Small intestine (tissue), 7 donors: ENCODE data around the gene SNX21. TPM values are rescaled to one million over a fixed set of nuclear protein-coding genes. Genes with fewer than 3 reads are reported as not detected.

Source experiments
- DNase-seq, 2 donors: peaks; one replicate each; pipeline versions ENCODE4 v3.0.0 to v3.0.0-alpha.2; 2013
- FAIRE-seq: peaks from 2 replicates; lab custom pipeline; 2012; peaks lifted over from hg19 to GRCh38; lab: Jason Lieb, UNC
- H3K27ac ChIP-seq, 3 donors: one replicate each; pipeline ENCODE4 v1.5.1; 2013; ENCODE audit warnings: low read length in 2 of 3, mild to moderate bottlenecking in 2 of 3, control low read depth in 1 of 3, inconsistent platforms in 1 of 3, low read depth in 1 of 3, moderate library complexity in 1 of 3
- H3K27me3 ChIP-seq, 3 donors: one replicate each; pipeline ENCODE4 v1.6.1; 2013; ENCODE audit warnings: low read length in 3 of 3, inconsistent platforms in 1 of 3; ENCODE audit not compliant: control insufficient read depth in 3 of 3, insufficient read depth in 3 of 3
- H3K36me3 ChIP-seq, 3 donors: one replicate each; pipeline ENCODE4 v1.6.1; 2013; ENCODE audit warnings: low read length in 3 of 3, inconsistent platforms in 1 of 3, low read depth in 1 of 3, mild to moderate bottlenecking in 1 of 3, moderate library complexity in 1 of 3; ENCODE audit not compliant: control insufficient read depth in 3 of 3, insufficient read depth in 2 of 3
- H3K4me1 ChIP-seq, 3 donors: one replicate each; pipeline ENCODE4 v1.6.1; 2013; ENCODE audit warnings: low read length in 2 of 3, inconsistent platforms in 1 of 3, low read depth in 1 of 3, mild to moderate bottlenecking in 1 of 3, moderate library complexity in 1 of 3; ENCODE audit not compliant: control insufficient read depth in 3 of 3, insufficient read depth in 2 of 3
- H3K4me3 ChIP-seq, 3 donors: one replicate each; pipeline ENCODE4 v1.5.1; 2013; ENCODE audit warnings: low read length in 3 of 3, control low read depth in 1 of 3, inconsistent platforms in 1 of 3, low read depth in 1 of 3, mild to moderate bottlenecking in 1 of 3, moderate library complexity in 1 of 3
- H3K9me3 ChIP-seq, 2 donors: one replicate each; pipeline ENCODE4 v1.6.1; 2013; ENCODE audit warnings: low read depth in 1 of 2, low read length in 1 of 2; ENCODE audit not compliant: control insufficient read depth in 2 of 2, insufficient read depth in 1 of 2
- WGBS, 3 donors: extraction: QIAGEN DNeasy Blood & Tissue Kit; methylation state at CpG; one replicate each; pipeline ENCODE4 v1.1.7; 2013; 5-methylcytosine and 5-hydroxymethylcytosine counted together
- polyA plus RNA-seq, 4 donors: library from polyadenylated mRNA; stranded (reverse) in 3 of 4; unstranded in 1 of 4; fragments of 200-250 nt in 3 of 4; fragments of 120-200 nt in 1 of 4; gene quantifications; one replicate each; pipeline versions ENCODE4 v1.2.1 to v1.2.3, GENCODE V29; 2013
- donor health status: healthy with polysubstance abuse.
- donor health status: control.
- donor health status: control.
- donor health status: Bipolar disorder and iron deficiency.
- donor health status: healthy.

SNX21 gene
- polyA plus RNA-seq, 4 donors, result 7.8 to 14.6 (median 10.1) TPM

DNA sequence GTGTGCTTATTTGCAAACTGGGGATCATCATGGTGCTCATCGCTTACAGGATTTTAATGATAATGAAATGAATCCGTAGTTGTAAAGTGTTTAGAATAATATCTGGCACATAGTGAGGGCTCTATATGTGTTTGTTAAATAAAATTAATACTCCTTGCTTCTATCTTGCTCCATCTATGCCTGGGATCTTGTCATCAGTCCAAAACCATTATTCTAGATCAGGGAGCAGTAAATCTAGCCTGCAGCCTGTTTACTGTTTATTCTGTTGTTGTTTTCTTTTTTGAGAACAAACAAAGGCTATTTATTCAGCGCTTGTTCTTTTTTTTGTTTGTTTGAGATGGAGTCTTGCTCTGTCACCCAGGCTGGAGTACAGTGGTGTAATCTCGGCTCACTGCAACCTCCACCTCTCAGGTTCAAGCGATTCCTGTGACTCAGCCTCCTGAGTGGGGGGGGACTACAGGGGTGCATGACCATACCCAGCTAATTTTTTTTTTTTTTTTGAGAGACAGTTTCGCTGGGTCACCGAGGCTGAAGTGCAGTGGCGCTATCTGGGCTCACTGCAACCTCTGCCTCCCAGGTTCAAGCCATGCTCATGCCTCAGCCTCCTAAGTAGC, 15.5 kb downstream of the SNX21 start:
- WGBS, 3 donors, result 89 to 93% (median 91%) methylated on average over 8 of the region's 8 CpGs
- FAIRE-seq, result no peak
- no peak overlapping the region for H3K27ac ChIP-seq

GRCh38 chr20:45850238-45850637, 16.6 kb downstream of the SNX21 start:
- WGBS, 3 donors, result 95 to 96% (median 96%) methylated on average over 2 of the region's 2 CpGs
- Histone ChIP-seq H3K27ac (peak overlapping the region in 1 of 3 donors; percentile 61), H3K4me3 (no peak overlapping the region), H3K27me3 (no peaks in the 10 kb centered on the region), H3K4me1 (peaks cover 0 to 15% (median 3%) of the 10 kb centered on the region in 3 donors), H3K9me3 (no peaks in the 10 kb centered on the region), H3K36me3 (peaks cover 5 to 67% (median 6%) of the 10 kb centered on the region in 3 donors)
- FAIRE-seq, result no peak
- DNase-seq, result no peak

More for the DNA sequence above, 15.5 kb downstream of the SNX21 start:
- H3K4me1 ChIP-seq, result peaks cover 0 to 8% (median 0%) of the 10 kb centered on the region in 3 donors
- no peaks in the 10 kb centered on the region for H3K9me3 ChIP-seq
- no peak overlapping the region for H3K4me3 ChIP-seq
- H3K36me3 ChIP-seq, result peaks cover 10 to 66% (median 12%) of the 10 kb centered on the region in 3 donors
- no peak for DNase-seq
- no peaks in the 10 kb centered on the region for H3K27me3 ChIP-seq

- no peak for FAIRE-seq
- peak; percentile 42 to 58 for DNase-seq
- peaks cover 4 to 18% (median 6%) of the 10 kb centered on the region in 3 donors for H3K4me1 ChIP-seq
- peak overlapping the region in 1 of 3 donors; percentile 61 for H3K27ac ChIP-seq
- H3K9me3 ChIP-seq, result no peaks in the 10 kb centered on the region
- H3K27me3 ChIP-seq, result no peaks in the 10 kb centered on the region
- H3K36me3 ChIP-seq, result peaks cover 3 to 62% (median 5%) of the 10 kb centered on the region in 3 donors
- WGBS, 3 donors, result 57 to 90% (median 64%) methylated on average over 1 of the region's 1 CpG
- H3K4me3 ChIP-seq, result no peak overlapping the region
Measured at GRCh38 chr20:45850926-45851325, 17.3 kb downstream of the SNX21 start.

- Histone ChIP-seq H3K27ac (peak overlapping the region in 1 of 3 donors; percentile 61), H3K9me3 (no peaks in the 10 kb centered on the region), H3K36me3 (peaks cover 3 to 61% (median 5%) of the 10 kb centered on the region in 3 donors), H3K4me1 (peaks cover 6 to 22% (median 7%) of the 10 kb centered on the region in 3 donors), H3K4me3 (no peak overlapping the region), H3K27me3 (no peaks in the 10 kb centered on the region)
- DNase-seq (no peak), FAIRE-seq (no peak)
Measured at GRCh38 chr20:45851501-45851900, 17.9 kb downstream of the SNX21 start.

DNA sequence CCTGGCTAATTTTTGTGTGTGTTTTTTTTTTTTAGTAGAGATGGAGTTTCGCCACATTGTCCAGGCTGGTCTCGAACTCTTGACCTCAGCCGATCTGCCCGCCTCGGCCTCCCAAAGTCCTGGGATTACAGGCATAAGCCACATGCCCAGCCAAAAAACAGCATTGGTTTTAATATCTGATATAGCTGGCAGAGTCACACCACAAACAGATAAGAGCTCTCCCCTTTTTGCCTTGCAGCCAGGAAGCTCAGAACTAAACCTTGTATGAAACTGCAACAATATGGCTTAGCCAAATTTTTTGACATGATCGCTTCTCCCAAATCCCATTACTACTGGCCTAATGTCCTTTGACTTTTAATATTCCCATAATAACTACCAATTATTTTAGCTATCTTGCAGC, 18.7 kb downstream of the SNX21 start:
- H3K27ac ChIP-seq, result no peak overlapping the region
- no peak for DNase-seq
- peaks cover 6 to 22% (median 7%) of the 10 kb centered on the region in 3 donors for H3K4me1 ChIP-seq
- no peaks in the 10 kb centered on the region for H3K27me3 ChIP-seq
- 97 to 100% (median 97%) methylated on average over 6 of the region's 6 CpGs for WGBS, 3 donors
- no peak overlapping the region for H3K4me3 ChIP-seq
- peaks cover 3 to 53% (median 5%) of the 10 kb centered on the region in 3 donors for H3K36me3 ChIP-seq
- FAIRE-seq, result no peak
- no peaks in the 10 kb centered on the region for H3K9me3 ChIP-seq

- WGBS, 3 donors, result 64 to 83% (median 70%) methylated on average over 2 of the region's 2 CpGs
- H3K27ac ChIP-seq, result no peak overlapping the region
- peaks cover 6 to 22% (median 7%) of the 10 kb centered on the region in 3 donors for H3K4me1 ChIP-seq
- DNase-seq (no peak), FAIRE-seq (no peak)
- no peaks in the 10 kb centered on the region for H3K9me3 ChIP-seq
- no peaks in the 10 kb centered on the region for H3K27me3 ChIP-seq
- H3K4me3 ChIP-seq, result no peak overlapping the region
- peaks cover 2 to 44% (median 3%) of the 10 kb centered on the region in 3 donors for H3K36me3 ChIP-seq
Measured at GRCh38 chr20:45853484-45853883, 19.9 kb downstream of the SNX21 start.

GRCh38 chr20:45857114-45857881, 23.7 kb downstream of the SNX21 start, which contains the start of the genes ACOT8 and ZSWIM3:
TSS of gene ACOT8 (minus strand) at chr20:45857392. CDS start at chr20:45857315, 77 bp downstream.
TSS of gene ZSWIM3 (plus strand) at chr20:45857614. CDS start at chr20:45857826, 212 bp downstream.
- peak within 1 kb of the TSS; percentile 66 to 94 (median 82) for H3K27ac ChIP-seq
- H3K36me3 ChIP-seq, result peaks cover 0 to 24% (median 0%) of the 10 kb centered on the region in 3 donors
- peaks cover 6 to 24% (median 7%) of the 10 kb centered on the region in 3 donors for H3K4me1 ChIP-seq
- H3K27me3 ChIP-seq, result no peaks in the 10 kb centered on the region
- 0% methylated on average over 34 to 36 of the region's 36 CpGs for WGBS, 3 donors
- H3K9me3 ChIP-seq, result no peaks in the 10 kb centered on the region
- DNase-seq, result peak; percentile 100
- peak within 1 kb of the TSS; percentile 87 to 90 (median 90) for H3K4me3 ChIP-seq
- FAIRE-seq, result no peak

- WGBS, 3 donors, result 6 to 11% (median 11%) methylated on average over 13 of the region's 13 CpGs
- Histone ChIP-seq H3K4me1 (peaks cover 6 to 24% (median 7%) of the 10 kb centered on the region in 3 donors), H3K27me3 (no peaks in the 10 kb centered on the region), H3K27ac (peak overlapping the region; percentile 66 to 94 (median 82)), H3K4me3 (peak overlapping the region; percentile 87 to 90 (median 90)), H3K9me3 (no peaks in the 10 kb centered on the region), H3K36me3 (peaks cover 0 to 25% (median 0%) of the 10 kb centered on the region in 3 donors)
- DNase-seq (no peak), FAIRE-seq (no peak)
Measured at GRCh38 chr20:45857882-45858216, 24.2 kb downstream of the SNX21 start.
